A673 (cell line): ENCODE measurements around the gene ABHD10. TPM values are rescaled to one million over a fixed set of nuclear protein-coding genes. Genes with fewer than 3 reads are reported as not detected.

Experiments used
- BruUV-seq: library from RNA; stranded (reverse); fragments of 400-500 nt; replicated peaks from 2 replicates; lab custom pipeline; 2021; lab: Mats Ljungman, UMichigan
- CTCF ChIA-PET: fragments of 300-600 bp; sonication (Branson Sonifier 250); formaldehyde crosslinking; loops from one replicate; lab custom pipeline; 2022; ENCODE audit warnings: antibody characterized with exemption; lab: Charles Lee
- POLR2A ChIA-PET: fragments of 300-600 bp; sonication (Branson Sonifier 250); formaldehyde crosslinking; loops from one replicate; lab custom pipeline; 2022; ENCODE audit warnings: antibody characterized with exemption; ENCODE audit not compliant: low non-redundant PET; lab: Charles Lee
- DNase-seq: peaks from one replicate; pipeline ENCODE4 v3.0.0-alpha.2; 2015; ENCODE audit warnings: low spot score
- H3K27ac ChIP-seq: fragments of 200-600 bp; sonication (generic); 2 replicates; pipeline ENCODE4 v1.5.1; 2016; ENCODE audit warnings: mixed run types, low read depth, mild to moderate bottlenecking, mixed read lengths, antibody characterized with exemption, low read length; ENCODE audit not compliant: poor library complexity, severe bottlenecking
- H3K27me3 ChIP-seq: fragments of 200-600 bp; sonication (generic); replicated peaks from 2 replicates; pipeline ENCODE4 v1.6.1; 2017; ENCODE audit warnings: mixed run types, low read depth, mild to moderate bottlenecking, mixed read lengths, antibody characterized with exemption, low read length; ENCODE audit not compliant: insufficient read depth, poor library complexity
- H3K36me3 ChIP-seq: fragments of 200-600 bp; sonication (generic); 2 replicates; pipeline ENCODE4 v1.6.1; 2016; ENCODE audit warnings: mixed run types, mild to moderate bottlenecking, mixed read lengths, antibody characterized with exemption, low read length; ENCODE audit not compliant: insufficient read depth, poor library complexity, severe bottlenecking
- H3K4me1 ChIP-seq: fragments of 200-600 bp; sonication (generic); 2 replicates; pipeline ENCODE4 v1.6.1; 2017; ENCODE audit warnings: mixed run types, mild to moderate bottlenecking, mixed read lengths, antibody characterized with exemption, low read length; ENCODE audit not compliant: insufficient read depth, poor library complexity, severe bottlenecking
- H3K4me3 ChIP-seq: fragments of 200-600 bp; sonication (generic); 2 replicates; pipeline ENCODE4 v1.5.1; 2016; ENCODE audit warnings: low read depth, mixed run types, mild to moderate bottlenecking, mixed read lengths, low read length; ENCODE audit not compliant: poor library complexity, severe bottlenecking
- H3K9me3 ChIP-seq: fragments of 200-600 bp; sonication (generic); 2 replicates; pipeline ENCODE4 v1.6.1; 2016; ENCODE audit warnings: mixed run types, low read depth, mild to moderate bottlenecking, mixed read lengths, antibody characterized with exemption, low read length; ENCODE audit not compliant: poor library complexity, severe bottlenecking
- EZH2 ChIP-seq: fragments of 200-600 bp; sonication (generic); IDR thresholded peaks from 2 replicates; pipeline ENCODE4 v1.6.1; 2017; ENCODE audit warnings: borderline replicate concordance, low read depth, mild to moderate bottlenecking, mixed read lengths, antibody characterized with exemption, low read length; ENCODE audit not compliant: poor library complexity, severe bottlenecking
- intact Hi-C: fragments of 100-400 bp; cut with micrococcal nuclease; formaldehyde crosslinking; loops from one replicate; pipeline ENCODE4 v1.10.0; 2022; ENCODE audit not compliant: unreplicated experiment
- total RNA-seq: library from RNA; stranded (reverse); gene quantifications from 2 replicates; pipeline ENCODE4 v1.2.3, GENCODE V29; 2021
- TF ChIP-seq, protein P1 (sequence below): fragments of 300-800, 200-600 bp; sonication (generic); conservative IDR thresholded peaks from 2 replicates; pipeline ENCODE4 v1.5.1; 2017; ENCODE audit warnings: low read depth, mild to moderate bottlenecking, antibody characterized with exemption, low read length, moderate library complexity, mixed read lengths

ABHD10 gene
- total RNA-seq, 1 experiment from 2014 or later, result 40.7 TPM

DNA sequence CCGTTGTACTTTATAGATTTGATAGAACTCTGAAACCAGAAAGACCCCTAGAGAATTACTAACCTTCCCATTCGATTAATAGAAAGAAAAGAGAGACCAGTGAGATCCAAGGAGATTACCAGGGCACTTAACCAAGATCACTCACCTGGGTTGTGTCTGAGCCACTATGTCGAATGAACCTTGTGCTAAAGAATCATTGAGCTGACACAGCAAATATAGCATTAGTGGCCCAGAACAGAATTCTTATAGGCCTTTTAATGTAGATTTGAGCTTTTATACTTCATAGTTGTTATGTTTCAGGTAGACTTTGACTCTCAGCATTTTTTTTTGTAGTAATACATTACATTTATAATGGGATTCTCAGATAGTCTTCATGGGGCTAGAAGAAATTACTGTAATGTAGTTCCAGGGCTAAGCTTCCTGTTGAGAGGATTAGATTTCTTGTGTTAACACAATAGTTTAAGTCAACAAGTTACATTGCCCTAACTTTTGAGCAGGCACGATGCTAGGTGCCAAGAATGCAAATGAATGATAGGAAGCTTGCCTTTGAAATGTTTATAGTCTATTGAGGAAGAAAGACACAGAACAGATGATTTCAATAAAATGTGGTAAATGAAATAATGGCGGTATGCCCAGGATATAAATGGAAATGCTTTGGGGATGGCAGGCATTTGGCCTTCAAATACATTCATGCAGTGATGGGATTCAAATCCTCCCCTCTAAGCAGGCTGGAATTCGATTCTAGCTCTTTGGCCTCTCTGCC is 24.4 kb upstream of the ABHD10 start:
- H3K27me3 ChIP-seq, result no peaks in the 10 kb centered on the region
- intact Hi-C loops, result no loop called here
- H3K4me3 ChIP-seq, result no peak overlapping the region
- DNase-seq, result peak; percentile 91
- no peaks in the 10 kb centered on the region for H3K36me3 ChIP-seq
- H3K9me3 ChIP-seq, result no peaks in the 10 kb centered on the region
- ChIA-PET CTCF (interaction anchor here (0.6 to 1.0 kb wide), 2 partner anchors 59 to 265 kb away, joined by 3 read pairs; no protein-coding TSS in a partner anchor), POLR2A (no interaction called here)
- peaks cover 20% of the 10 kb centered on the region for H3K4me1 ChIP-seq
- no peak for TF ChIP-seq EZH2
- TF ChIP-seq, protein P1, sequence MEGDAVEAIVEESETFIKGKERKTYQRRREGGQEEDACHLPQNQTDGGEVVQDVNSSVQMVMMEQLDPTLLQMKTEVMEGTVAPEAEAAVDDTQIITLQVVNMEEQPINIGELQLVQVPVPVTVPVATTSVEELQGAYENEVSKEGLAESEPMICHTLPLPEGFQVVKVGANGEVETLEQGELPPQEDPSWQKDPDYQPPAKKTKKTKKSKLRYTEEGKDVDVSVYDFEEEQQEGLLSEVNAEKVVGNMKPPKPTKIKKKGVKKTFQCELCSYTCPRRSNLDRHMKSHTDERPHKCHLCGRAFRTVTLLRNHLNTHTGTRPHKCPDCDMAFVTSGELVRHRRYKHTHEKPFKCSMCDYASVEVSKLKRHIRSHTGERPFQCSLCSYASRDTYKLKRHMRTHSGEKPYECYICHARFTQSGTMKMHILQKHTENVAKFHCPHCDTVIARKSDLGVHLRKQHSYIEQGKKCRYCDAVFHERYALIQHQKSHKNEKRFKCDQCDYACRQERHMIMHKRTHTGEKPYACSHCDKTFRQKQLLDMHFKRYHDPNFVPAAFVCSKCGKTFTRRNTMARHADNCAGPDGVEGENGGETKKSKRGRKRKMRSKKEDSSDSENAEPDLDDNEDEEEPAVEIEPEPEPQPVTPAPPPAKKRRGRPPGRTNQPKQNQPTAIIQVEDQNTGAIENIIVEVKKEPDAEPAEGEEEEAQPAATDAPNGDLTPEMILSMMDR, result no peak
- H3K27ac ChIP-seq, result no peak overlapping the region
- BruUV-seq, result no TSS peak

DNA sequence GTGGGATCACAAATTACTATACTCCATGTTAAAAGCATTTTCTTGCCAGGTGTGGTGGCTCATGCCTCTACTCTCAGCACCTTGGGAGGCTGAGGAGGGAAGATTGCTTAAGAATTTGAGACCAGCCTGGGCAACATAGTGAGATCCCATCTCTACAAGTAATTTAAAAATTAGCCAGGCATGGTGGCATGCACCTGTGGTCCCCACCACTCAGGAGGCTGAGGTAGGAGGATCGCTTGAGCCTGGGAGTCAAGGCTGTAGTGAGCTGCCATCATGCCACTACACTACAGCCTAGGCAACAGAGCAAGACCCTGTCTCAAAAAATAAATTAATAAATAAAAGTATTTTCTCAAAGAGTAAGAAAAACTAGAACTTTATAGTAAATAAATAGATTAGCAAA is 22.9 kb upstream of the ABHD10 start:
- H3K36me3 ChIP-seq, result no peaks in the 10 kb centered on the region
- BruUV-seq, result no TSS peak
- no peak for DNase-seq

DNA sequence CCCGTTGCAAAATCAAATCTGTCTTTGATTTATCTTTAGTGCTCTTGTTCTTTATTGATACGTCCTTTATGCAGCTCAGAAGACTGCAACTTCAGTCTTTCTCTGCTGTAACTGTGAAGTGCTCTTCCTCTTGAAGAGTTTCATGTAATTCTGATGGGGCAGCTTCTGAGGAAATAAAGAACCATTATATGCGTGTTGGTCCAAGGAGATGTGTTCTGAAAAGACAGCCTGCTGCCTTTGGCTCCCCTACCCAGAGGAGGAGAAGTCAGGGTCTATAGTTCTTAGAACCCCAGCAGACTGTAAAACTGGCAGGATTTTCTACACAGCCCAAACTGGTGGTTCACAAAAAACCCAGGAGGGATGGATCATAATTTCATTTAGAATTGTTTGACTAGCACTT is 22.4 kb upstream of the ABHD10 start:
- POLR2A ChIA-PET, result no interaction called here
- no TSS peak for BruUV-seq
- H3K9me3 ChIP-seq, result no peaks in the 10 kb centered on the region
- no peaks in the 10 kb centered on the region for H3K36me3 ChIP-seq
- intact Hi-C loops, result no loop called here
- H3K4me1 ChIP-seq, result peaks cover 23% of the 10 kb centered on the region
- H3K27me3 ChIP-seq, result no peaks in the 10 kb centered on the region
- CTCF ChIA-PET, result no interaction called here
- TF ChIP-seq EZH2, result no peak
- TF ChIP-seq, protein P1, result no peak
- no peak overlapping the region for H3K4me3 ChIP-seq
- no peak overlapping the region for H3K27ac ChIP-seq
- DNase-seq, result no peak

More for the DNA sequence above, 22.9 kb upstream of the ABHD10 start:
- CTCF ChIA-PET, result no interaction called here
- intact Hi-C loops, result no loop called here
- H3K9me3 ChIP-seq, result no peaks in the 10 kb centered on the region
- peaks cover 20% of the 10 kb centered on the region for H3K4me1 ChIP-seq
- no peak overlapping the region for H3K4me3 ChIP-seq
- TF ChIP-seq, protein P1, result no peak
- no peak for TF ChIP-seq EZH2
- POLR2A ChIA-PET, result no interaction called here
- H3K27ac ChIP-seq, result no peak overlapping the region
- no peaks in the 10 kb centered on the region for H3K27me3 ChIP-seq
